ENCODE results near the gene TFEC. TPM values are rescaled to one million over a fixed set of nuclear protein-coding genes. Genes with fewer than 3 reads are reported as not detected.
"Not testable (repeated sequence)": the region's sequence is repeated elsewhere in the genome, so short reads cannot be mapped to it uniquely, and the experiment has no call there.

The TFEC gene
- total RNA-seq = 10 to 100 TPM in 2 of 4 donors, 1 to 10 TPM in 2; 7.3 to 22.9 (median 11.1) TPM

- DNase-seq (ENCODE audit: low spot score) (no peak), ATAC-seq (ENCODE audit: low FRiP score) (no peak)
- no peak for TF ChIP-seq CTCF (IDR thresholded peaks at IDR 0.05)
Measured at GRCh38 chr7:116030651-116031276, at the start of gene TFEC. TSS of gene TFEC (minus strand) at chr7:116030763. CDS start at chr7:115984441, 46,322 bp downstream.

GRCh38 chr7:116075351-116076145 lies 45.0 kb upstream of the TFEC start:
- TF ChIP-seq CTCF (IDR thresholded peaks at IDR 0.05) = no peak
- ATAC-seq (ENCODE audit: low FRiP score) = no peak
- no peak for DNase-seq (ENCODE audit: low spot score)

GRCh38 chr7:116071629-116072028 lies 41.1 kb upstream of the TFEC start:
- TF ChIP-seq CTCF (IDR thresholded peaks at IDR 0.05) = no peak

GRCh38 chr7:116064179-116064578 lies 33.6 kb upstream of the TFEC start:
- no peak for ATAC-seq (ENCODE audit: low FRiP score)
- no peak for DNase-seq (ENCODE audit: low spot score)
- TF ChIP-seq CTCF (IDR thresholded peaks at IDR 0.05) = no peak

More at GRCh38 chr7:116071629-116072028, 41.1 kb upstream of the TFEC start:
- ATAC-seq (ENCODE audit: low FRiP score) = no peak
- DNase-seq (ENCODE audit: low spot score) = no peak

- TF ChIP-seq CTCF (IDR thresholded peaks at IDR 0.05) = no peak
- ATAC-seq (ENCODE audit: low FRiP score) = no peak
- no peak for DNase-seq (ENCODE audit: low spot score)
Measured at GRCh38 chr7:116062666-116063065, 32.1 kb upstream of the TFEC start.

- ATAC-seq (ENCODE audit: low FRiP score) (no peak), DNase-seq (ENCODE audit: low spot score) (no peak)
Measured at GRCh38 chr7:116052006-116052405, 21.4 kb upstream of the TFEC start.

GRCh38 chr7:116047261-116047660 lies 16.7 kb upstream of the TFEC start:
- not testable (repeated sequence) for DNase-seq (ENCODE audit: low spot score); ATAC-seq (ENCODE audit: low FRiP score)

More at GRCh38 chr7:116052006-116052405, 21.4 kb upstream of the TFEC start:
- no peak for TF ChIP-seq CTCF (IDR thresholded peaks at IDR 0.05)
